HG03565 (cell line): ENCODE data around the gene RNF10.
A peak's percentile ranks its signal among the peaks of the same experiment; 100 is the strongest.
"Not testable (repeated sequence)": the region's sequence is repeated elsewhere in the genome, so short reads cannot be mapped to it uniquely, and the experiment has no call there.

Source experiments
- ATAC-seq: cut with Tn5 transposase; IDR thresholded peaks from one replicate; pipeline ENCODE4 v1.9.1; 2021; ENCODE audit warnings: mild to moderate bottlenecking, moderate library complexity; ENCODE audit not compliant: unreplicated experiment

The RNF10 gene

DNA sequence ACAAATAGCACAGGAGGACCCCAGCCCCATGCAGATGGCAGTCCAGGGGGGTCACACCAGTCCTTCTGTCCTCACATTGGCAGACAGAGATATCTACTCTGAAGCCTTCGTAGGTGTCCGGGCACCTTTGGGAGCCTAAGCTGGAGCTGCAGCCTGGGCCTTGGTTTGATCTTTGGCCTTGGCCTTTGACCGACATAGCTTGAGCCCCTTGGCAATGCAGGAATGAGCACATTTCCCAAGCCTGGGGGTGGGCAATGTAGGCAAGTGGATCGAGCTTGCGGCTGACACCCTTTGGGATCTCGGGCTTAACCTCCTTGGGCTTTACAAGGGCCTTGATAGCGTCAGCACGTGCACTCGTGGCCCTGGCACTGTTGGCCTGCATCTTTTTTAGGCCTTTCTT, 11.6 kb upstream of the RNF10 start:
- ATAC-seq = no peak

DNA sequence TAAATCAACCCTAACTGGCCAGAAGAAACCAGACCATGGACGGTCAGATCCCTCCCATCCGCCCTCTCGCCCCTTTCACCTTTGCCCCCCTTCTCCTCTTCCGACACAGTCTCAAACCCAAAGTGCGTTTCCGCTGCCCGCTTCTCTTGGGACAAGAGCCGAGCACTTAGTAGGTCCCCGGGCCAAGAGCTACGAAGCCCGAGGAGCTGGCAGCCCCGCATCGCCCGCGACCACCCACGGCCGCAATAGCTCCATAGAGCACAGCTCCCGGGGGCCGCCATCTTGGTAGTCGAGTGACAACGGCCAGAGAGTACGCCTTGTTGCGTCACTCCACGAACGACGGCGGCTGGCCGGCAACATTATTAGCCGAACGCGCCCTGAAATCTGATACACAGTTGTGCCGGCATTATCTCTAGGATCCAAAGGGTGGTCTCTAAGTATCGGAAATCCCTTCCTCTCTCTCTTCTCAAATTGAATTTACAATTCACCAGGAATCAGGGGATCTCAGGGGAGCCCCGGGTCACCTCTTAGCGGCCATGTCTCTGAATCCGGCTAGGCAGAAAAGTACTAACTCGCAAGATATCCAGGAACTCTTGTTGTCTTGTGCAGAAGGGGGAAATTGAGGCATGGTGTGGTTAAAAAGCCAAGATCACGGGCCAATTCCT, 5.2 kb upstream of the RNF10 start, which contains the start of gene COQ5:
COQ5 (minus strand) TSS at position 298 of the 665 bp plus-strand sequence; CDS start at position 281, 17 bp downstream.
- peak; percentile 67 for ATAC-seq

DNA sequence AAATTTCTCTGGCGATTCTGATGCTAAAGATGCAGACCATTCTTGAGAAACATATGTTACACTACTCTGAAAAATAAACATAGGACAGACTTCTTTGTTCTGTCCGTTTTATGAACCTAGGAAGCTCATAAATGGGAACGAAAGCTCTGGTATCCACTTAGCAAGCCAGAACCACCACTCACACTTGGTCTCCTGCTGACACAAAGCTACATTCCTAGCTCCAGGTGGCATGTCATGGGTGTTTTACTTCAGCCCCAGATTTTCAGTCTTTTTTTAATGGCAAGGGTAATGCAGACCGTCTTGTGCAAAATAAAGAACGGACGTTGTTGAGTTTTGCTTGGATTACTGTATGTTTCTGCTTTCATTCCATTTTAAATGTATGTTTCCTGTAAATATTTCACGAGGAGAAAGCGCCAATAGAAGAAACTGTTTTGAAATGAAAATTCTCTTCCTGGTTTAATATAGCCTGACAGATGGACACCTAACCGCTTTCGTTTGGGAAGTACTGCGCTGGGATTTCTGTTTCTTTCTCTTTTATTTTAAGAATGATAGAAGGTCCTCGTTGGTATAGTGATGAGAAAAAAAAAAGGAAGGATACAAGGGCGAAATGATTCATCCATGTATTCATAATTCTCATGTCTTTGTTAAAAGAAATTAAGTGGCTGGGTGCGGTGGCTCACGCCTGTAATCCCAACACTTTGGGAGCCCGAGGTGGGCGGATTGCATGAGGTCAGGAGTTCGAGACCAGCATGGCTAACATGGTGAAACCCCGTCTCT, 4.3 kb upstream of the RNF10 start:
- ATAC-seq = no peak

DNA sequence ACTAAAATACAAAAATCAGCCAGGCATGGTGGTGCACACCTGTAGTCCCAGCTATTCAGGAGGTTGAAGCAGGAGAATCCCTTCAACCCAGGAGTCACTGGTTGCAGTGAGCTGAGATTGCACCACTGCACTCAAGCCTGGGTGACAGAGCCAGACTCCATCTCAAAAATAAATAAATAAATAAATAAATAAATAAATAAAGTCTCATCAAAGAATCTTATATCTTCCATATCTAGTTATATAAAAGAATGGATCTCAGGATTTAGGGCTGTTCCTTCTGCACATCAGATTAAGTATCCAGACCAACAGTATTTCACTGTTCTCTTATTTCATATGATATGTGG, 3.8 kb upstream of the RNF10 start:
- ATAC-seq = not testable (repeated sequence)

DNA sequence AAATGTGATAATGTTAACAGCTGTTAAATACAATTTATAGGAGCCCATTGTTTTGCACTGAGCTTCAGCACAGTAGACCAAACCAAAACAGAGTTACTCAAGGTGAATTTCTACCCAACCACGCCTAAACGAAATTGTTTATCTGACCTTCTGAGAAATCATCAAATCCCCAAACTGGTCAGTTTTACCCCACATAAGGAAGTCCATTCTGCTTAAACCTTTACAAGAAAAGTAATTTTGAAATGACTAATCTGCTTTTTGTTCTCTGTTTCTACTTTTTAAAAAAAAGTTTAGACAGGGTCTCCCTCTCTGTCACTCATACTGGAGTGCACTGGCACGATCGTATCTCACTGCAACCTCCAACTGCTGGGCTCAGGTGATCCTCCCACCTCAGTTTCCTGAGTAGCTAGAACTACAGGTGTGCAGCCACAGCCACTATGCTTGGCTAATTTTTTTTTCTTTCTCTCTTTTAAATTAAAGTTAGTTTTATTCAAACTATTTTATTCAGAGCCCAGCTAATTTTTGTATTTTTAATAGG, 1.4 kb upstream of the RNF10 start:
- ATAC-seq = no peak

DNA sequence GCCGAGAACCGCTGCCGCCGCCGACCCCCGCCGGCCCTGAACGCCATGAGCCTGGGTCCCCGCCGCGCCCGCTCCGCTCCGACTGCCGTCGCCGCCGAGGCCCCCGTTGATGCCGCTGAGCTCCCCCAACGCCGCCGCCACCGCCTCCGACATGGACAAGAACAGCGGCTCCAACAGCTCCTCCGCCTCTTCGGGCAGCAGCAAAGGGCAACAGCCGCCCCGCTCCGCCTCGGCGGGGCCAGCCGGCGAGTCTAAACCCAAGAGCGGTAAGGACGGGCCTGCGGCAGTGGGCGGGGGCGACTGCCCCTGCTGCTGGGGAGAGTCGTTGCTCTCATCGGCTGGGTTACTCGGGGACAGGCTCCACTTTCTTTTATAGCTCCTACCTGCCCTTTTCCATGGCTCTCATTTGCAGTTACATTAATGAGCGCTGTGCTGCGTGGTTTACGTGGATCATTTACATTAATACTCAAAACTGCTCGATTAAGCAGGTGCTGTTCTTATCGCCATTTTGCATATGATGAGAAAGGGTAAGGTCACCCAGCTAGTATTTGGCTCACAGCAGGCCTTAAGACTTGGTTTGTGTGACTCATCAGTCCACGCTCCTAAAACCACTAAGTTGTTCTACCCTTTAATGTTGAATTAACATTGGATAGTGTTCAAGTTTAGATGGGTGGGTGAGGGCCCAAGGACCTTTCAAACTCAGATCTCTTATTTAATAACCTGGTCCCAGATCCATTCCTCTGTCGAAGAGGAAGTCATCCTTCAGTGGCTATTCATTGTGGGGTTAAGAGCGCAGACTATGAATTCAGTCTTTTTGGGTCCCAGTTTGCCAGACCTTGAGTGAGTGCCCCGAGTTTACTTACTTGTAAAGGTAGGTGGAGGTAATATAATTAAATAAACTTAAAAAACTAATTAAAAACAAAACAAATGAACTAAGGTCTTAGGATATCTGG, 823 bp downstream of the RNF10 start:
- peak; percentile 16 for ATAC-seq

DNA sequence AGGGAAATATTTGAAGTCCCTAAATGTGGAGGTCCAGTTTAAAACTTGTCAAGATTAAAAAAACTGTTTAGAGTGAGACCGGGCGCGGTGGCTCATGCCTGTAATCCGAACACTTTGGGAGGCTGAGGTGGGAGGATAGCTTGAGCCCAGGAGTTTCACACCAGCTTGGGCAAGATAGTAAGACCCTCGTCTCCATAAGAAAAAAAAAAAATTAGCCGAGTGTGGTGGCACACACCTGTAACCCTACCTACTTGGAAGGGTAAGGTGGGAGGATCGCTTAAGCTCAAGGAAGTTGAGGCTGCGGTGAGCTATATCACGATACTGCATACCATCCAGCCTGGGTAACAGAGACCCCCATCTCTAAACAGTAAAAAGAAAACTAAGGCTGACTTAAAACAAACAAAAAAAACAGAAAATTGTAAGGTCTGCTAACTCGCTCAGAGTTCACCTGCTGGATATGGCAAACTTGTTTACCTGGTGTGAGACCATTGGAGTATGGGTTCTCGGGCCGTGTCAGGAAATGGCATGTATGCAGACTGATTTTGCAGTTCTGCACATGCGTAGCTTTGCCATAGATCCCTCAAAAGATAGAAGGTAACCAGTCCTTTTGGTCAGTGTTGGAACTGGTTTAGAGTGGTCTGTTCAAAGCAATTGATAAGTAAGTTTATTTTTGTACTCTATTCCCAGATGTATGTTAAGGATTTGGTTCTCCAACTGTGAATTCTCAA, 2.1 kb downstream of the RNF10 start:
- ATAC-seq = no peak

DNA sequence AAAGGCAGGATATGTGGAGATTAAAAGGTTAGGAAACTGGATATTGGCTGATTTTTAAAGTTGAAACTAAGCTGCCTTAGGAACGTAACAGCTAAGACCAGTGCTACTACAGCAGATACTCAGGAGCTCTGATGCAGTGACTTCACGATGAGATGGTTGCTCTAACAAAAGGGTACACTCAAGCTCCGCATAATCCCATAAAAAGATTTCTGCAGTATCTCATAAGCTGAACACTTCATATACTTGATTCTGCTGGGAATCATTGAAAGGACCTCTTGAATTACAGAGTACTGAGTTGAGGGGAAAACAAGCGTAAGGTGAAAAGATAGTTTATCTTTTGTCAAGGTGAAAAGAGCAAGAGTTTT, 3.7 kb downstream of the RNF10 start:
- ATAC-seq = no peak

DNA sequence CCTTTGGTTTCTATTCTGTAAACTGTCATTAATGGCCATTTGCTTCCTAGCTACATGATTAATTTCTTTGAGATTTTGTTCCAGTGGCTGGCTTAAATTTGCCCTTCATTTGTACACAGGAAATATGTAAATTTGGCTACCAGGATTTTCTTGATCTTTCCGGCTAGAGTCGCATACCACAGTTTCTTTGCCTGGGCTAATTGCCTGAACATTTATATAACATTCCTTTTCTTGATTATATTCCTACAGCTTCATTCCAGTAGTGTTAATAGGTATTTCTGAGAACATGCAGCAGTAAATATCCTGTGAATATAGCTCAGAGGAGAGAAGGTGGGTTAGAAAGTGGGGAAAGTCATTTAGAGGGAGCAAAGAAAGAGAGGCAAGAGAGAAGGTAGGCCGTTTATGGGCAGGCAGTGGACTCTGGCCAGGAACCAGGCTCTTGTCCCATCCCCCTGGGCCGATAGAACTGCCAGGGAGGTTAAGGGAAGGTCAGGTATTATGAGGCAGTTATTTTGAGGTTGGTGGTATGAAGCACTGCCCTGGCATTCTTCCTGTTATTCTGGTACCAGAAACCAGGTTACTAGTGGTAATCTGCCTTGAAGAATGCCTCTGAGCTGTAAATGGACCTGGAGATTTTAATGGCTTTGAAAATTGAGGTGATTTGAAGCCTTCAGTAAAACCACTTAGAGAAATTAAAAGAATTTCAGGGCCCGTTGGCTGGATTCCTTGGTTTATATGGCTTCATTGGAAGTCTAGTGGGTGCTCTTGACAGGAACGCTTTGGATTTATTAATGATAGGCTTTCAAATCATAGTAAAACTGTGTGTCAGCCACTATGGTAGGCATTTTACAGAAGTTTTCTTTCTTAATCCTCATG, 4.4 kb downstream of the RNF10 start:
- no peak for ATAC-seq

DNA sequence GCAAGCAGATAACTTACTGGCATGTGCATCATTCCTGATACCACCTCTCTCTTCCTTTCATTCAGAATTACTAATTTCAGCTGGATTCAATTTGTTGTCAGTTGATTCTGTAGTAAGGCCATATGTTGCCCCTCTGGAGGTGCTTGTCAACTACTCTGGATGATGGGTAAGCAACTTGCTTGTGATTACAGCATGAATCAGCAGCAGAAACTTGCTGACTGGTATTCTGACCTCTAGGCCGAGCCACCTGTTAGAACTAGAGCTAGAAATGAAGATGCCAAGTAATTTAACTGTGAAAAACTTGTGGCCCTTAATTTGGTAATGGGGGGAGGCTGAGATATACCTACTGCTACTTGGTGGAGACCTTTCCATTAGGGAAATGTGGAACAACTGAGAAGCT, 5.1 kb downstream of the RNF10 start:
- ATAC-seq = no peak

DNA sequence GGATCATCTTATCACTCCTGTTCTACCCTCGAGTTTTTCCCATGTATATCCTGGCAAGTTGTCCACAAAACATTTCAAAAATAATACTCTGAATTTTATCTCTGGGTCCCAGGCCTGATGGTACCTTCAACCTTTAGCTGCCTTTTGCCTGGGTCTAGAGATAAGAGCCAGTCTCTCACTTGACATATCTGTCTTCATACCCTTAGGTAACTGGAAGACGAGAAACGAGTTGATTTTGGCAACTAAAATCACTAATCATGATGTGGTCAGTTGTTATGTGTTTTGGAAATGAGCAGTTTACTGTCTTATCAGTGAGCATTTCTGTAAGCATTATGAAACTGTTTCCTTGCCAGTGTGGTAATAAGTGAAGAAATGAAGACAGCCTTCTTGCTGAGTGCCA, 6.3 kb downstream of the RNF10 start:
- ATAC-seq = no peak

DNA sequence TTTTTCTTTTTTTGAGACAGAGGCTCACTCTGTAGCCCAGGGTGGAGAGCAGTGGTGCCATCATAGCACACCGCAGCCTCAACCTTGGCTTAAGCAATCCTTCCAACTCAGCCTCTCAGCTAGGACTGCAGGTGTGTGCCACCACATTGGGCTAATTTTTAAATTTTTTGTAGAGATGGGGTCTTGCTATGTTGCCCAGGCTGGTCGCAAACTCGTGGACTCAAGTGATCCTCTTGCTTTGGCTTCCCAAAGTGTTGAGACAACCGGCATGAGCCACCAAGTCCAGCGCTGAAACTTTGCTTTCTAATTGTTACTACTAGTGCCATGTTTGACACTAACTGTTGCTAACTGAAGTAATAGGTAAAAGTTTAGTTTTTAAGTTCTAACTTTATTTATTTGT, 8.0 kb downstream of the RNF10 start:
- ATAC-seq = no peak

DNA sequence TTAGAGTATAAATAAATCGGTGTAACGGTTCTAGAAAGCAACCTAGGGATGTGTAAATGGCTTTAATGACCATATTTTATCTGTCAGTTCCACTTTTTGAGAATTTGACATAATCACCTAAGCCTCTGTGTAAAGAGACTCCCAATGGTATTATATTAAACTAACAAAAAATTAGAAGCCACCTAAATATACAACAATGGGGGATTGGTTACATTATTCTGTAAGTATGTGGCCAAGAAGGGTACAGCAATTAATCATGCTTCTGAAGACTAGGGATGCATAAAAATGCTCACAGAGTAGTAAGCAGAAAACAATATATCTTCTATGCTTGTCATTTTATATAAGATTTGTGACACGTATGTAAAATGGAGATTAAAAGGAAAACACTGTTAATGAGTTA, 10.5 kb downstream of the RNF10 start:
- no peak for ATAC-seq

DNA sequence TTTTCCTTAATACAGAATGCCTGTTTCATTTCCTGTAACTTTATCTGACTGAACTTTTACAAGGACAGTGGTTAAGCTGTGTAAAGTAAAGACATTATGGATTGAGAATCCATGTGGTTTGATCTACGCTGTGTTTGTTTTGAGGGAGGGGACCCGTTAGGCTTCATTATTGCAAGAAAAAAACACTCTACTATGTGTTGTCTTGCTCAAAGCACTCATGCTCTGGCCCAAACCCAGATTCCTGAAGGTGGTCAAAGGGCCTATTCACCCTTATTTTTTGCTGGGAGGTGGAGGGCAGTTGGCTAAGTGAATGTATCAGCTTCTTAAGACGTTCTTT, 11.9 kb downstream of the RNF10 start:
- no peak for ATAC-seq

DNA sequence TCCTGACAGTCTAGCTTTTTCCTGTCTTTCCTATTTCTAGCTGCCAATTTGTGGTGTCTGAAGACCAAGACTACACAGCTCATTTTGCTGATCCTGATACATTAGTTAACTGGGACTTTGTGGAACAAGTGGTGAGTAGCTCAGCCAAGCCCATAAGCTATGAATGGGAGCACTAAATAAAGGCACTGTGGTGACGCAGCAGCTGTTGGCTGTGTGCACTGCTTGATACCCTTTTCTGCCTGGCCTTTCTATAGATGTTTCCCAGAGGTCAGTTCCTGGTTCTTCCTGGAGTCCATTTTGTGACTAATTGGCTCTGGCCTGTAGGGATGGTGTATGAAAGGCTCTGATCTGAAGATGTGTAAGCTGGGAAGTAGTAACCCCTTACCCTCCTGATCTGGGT, 20.5 kb downstream of the RNF10 start:
- no peak for ATAC-seq

DNA sequence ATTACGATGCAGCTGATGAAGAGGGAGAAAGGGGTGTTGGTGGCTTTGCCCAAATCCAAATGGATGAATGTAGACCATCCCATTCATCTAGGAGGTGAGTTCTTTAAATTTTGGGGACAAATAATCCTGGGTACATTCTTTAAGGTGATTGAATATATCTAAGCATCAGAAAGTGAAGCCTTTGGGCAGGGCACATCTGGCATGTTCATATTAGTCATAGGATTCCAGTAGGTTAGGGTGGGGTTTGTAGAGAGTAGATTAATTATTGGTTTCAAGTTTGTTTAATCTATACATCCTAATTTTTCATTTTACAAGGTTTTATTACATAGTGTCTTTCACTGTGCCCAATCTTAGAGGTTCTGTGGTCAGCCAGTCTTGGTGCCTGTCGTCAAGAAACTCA, 23.4 kb downstream of the RNF10 start:
- no peak for ATAC-seq

DNA sequence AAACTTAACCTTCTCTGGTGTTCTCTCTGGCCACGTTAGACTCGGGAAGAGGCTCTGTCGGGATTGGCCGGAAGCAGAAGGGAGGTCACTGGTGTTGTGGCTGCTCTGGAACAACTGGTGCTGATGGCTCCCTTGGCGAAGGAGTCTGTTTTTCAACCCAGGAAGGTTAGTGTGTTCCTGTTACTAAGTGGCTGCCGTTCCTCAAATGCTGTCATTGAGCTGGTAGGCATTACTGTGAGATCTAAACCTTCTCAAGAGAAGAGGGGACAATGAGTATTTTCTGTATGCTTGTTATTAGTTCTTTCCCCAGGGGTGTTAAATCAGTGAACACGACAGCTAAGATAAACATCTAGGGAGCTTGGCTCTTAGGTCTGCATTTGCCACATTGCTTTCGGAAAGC, 28.8 kb downstream of the RNF10 start:
- no peak for ATAC-seq

DNA sequence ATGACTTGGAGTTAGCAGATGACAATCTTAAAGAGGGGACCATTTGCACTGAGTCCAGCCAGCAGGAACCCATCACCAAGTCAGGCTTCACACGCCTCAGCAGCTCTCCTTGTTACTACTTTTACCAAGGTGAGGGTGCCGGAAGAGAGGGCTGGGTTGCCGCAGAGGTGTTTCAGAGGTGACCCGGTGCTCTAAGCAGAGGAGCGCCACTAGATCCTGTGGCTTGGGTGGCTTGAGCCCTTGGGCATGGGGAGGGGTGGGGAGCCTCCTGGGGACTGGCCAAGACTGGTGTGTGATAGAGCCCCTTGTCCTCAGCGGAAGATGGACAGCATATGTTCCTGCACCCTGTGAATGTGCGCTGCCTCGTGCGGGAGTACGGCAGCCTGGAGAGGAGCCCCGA, 29.3 kb downstream of the RNF10 start:
- ATAC-seq = no peak

DNA sequence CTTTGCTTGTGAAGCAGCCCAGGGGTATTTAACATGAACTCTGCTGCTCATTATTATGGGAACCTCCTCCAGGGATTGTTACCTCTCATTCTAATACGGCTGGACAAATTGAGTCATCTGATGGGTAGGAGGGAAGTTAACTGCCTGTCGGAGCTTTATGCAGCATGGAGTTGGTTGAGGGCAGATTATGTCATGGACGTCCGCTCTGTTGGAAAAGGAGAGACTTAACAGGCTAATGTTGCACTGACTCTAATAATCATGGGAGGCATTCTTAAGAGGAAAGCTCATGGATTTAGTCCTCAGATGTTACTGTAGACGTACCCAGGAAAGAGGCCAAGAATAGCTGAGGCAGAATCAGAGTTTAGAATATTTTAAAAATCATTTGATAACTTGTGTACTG, 37.1 kb downstream of the RNF10 start:
- no peak for ATAC-seq

DNA sequence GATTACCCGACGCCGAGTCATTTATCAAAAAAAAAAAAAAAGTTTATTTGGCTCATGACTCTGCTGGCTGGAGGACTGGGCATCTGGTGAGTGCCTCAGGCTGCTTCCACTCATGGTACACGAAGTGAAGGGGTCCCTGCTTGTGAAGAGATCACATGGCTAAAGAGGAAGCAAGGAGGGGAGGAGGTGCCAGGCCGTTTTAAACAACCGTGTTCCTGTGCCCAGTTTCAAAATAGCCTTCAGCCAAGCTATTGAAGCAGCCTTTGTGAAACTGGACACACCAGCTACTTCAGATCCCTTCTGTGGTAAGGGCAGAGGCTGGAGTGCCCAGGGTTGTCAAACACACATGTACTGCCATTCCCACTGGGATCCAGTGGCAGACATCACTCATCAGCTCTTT, 39.4 kb downstream of the RNF10 start:
- no peak for ATAC-seq
